ENCODE results near the gene CPA2.

DNA sequence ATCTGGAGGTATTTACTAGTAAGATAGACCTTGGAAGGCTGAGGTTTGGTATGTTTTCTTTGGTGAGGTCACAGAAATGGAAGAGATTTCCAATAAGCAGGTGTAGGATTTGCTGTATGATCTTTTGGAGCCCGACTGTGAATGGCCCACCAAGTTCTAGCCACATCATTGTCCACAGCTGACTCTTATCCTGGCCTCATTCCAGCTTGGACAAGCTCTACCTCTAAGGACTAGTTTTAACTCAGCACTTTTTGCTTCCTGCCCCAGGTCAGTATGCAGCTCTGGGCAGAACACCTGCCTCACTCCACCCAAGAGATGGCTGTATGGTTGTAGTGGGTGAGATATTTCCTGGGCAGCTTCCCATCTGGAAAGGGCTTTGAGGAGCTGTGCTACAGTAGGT, 20.2 kb downstream of the CPA2 start:
- TF ChIP-seq YY1 (IDR thresholded peaks at IDR 0.05; ENCODE audit: insufficient read depth, insufficient read length) = no peak
- no peak for TF ChIP-seq ZNF274 (IDR thresholded peaks at IDR 0.05; ENCODE audit: low read depth, low read length)
- TF ChIP-seq SUZ12 (IDR thresholded peaks at IDR 0.05; ENCODE audit: extremely low read depth, insufficient read depth, insufficient read length) = no peak
